ENCODE data around the gene LRRC51. TPM values are rescaled to one million over a fixed set of nuclear protein-coding genes. Genes with fewer than 3 reads are reported as not detected.

The LRRC51 gene
- total and polyA plus RNA-seq, 3 donors from 2014 or later, result 50.8 to 200 (median 84.6) TPM

DNA sequence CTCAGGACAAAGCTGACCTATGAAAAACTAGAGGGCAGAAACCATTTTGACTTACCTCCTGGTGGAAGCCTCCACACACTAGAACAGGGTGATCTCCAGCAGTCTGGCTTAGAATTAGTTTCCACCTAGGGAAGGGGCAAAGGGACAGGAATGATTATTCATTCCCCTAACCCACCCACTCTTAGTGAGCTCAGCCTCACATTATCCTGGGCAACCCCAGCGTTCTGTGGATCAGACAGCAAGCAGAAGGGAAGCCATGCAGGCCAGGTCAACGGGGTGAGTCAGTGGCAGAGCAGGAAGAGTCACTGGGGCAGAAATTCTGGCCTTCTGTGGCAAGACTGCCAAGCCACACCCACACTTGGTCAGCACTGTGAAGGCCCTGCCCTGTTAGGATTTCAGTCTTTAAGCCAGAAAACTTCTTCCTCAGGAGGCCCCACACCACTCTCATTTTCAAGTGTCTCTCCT is 10.8 kb upstream of the LRRC51 start:
- Histone ChIP-seq H3K9me3 (no peaks in the 10 kb centered on the region), H3K4me3 (no peak overlapping the region), H3K27ac (peak overlapping the region; percentile 40 to 75), H3K36me3 (ENCODE audit: low read depth, missing control alignments) (no peaks in the 10 kb centered on the region), H3K4me1 (peaks cover 18% of the 10 kb centered on the region), H3K27me3 (no peaks in the 10 kb centered on the region)
- 48 to 67% methylated on average over 1 to 2 of the region's 2 CpGs for WGBS, 2 donors
- TF ChIP-seq POLR2A (IDR thresholded peaks at IDR 0.05), result no peak
- TF ChIP-seq, protein P1, sequence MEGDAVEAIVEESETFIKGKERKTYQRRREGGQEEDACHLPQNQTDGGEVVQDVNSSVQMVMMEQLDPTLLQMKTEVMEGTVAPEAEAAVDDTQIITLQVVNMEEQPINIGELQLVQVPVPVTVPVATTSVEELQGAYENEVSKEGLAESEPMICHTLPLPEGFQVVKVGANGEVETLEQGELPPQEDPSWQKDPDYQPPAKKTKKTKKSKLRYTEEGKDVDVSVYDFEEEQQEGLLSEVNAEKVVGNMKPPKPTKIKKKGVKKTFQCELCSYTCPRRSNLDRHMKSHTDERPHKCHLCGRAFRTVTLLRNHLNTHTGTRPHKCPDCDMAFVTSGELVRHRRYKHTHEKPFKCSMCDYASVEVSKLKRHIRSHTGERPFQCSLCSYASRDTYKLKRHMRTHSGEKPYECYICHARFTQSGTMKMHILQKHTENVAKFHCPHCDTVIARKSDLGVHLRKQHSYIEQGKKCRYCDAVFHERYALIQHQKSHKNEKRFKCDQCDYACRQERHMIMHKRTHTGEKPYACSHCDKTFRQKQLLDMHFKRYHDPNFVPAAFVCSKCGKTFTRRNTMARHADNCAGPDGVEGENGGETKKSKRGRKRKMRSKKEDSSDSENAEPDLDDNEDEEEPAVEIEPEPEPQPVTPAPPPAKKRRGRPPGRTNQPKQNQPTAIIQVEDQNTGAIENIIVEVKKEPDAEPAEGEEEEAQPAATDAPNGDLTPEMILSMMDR (IDR thresholded peaks at IDR 0.05), result no peak
- DNase-seq, result peak; percentile 70
- intact Hi-C loops (cut with DNase I; ENCODE audit: low total_unique reads), result no loop called here

DNA sequence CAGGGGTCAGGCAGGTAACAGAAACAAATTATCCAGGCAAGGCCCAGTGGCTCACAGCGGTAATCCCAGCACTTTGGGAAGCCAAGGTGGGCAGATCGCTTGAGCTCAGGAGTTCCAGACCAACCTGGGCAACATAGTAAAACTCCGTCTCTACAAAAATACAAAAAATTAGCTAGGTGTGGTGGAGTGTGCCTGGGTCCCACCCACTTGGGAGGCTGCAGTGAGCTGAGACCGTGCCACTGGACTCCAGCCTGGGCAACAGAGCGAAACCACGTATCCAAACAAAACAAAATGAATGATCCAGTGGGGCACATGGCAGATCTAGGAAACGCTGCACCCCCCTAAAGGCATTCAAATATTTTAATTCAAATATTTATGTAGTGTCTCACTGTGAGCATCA is 10.2 kb upstream of the LRRC51 start:
- Histone ChIP-seq H3K9me3 (no peaks in the 10 kb centered on the region), H3K27me3 (no peaks in the 10 kb centered on the region), H3K27ac (peak overlapping the region in 1 of 2 donors; percentile 75), H3K4me3 (no peak overlapping the region), H3K4me1 (peaks cover 18% of the 10 kb centered on the region), H3K36me3 (ENCODE audit: low read depth, missing control alignments) (no peaks in the 10 kb centered on the region)
- 90 to 96% methylated on average over 7 of the region's 7 CpGs for WGBS, 2 donors
- DNase-seq, result no peak
- intact Hi-C loops (cut with DNase I; ENCODE audit: low total_unique reads), result no loop called here
- TF ChIP-seq POLR2A (IDR thresholded peaks at IDR 0.05), result no peak
- TF ChIP-seq, protein P1 (IDR thresholded peaks at IDR 0.05), result no peak

DNA sequence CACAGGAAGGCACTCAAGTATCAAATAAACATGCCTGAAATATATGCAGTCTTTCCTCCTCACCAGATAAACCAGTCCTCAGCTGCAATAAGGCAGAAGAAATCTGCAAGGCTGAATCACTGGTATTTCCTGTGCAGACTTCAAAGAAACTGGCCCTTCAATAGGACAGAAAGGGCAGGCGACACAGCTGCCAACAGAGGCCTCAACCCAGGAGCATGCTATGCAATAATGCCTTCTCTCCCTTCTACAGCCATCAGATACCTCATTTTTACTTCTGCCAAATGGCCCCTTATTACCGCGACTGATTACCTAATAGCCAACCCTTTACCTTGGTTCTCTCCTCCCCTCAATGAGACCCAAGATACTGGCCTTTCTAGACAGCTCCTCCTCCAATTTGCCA is 8.3 kb upstream of the LRRC51 start:
- Histone ChIP-seq H3K4me1 (peaks cover 7% of the 10 kb centered on the region), H3K27ac (no peak overlapping the region), H3K36me3 (ENCODE audit: low read depth, missing control alignments) (no peaks in the 10 kb centered on the region), H3K27me3 (no peaks in the 10 kb centered on the region), H3K9me3 (no peaks in the 10 kb centered on the region), H3K4me3 (no peak overlapping the region)
- 76 to 85% methylated on average over 3 of the region's 3 CpGs for WGBS, 2 donors
- no peak for DNase-seq
- intact Hi-C loops (cut with DNase I; ENCODE audit: low total_unique reads), result no loop called here
- TF ChIP-seq, protein P1 (IDR thresholded peaks at IDR 0.05), result no peak
- TF ChIP-seq POLR2A (IDR thresholded peaks at IDR 0.05), result no peak

DNA sequence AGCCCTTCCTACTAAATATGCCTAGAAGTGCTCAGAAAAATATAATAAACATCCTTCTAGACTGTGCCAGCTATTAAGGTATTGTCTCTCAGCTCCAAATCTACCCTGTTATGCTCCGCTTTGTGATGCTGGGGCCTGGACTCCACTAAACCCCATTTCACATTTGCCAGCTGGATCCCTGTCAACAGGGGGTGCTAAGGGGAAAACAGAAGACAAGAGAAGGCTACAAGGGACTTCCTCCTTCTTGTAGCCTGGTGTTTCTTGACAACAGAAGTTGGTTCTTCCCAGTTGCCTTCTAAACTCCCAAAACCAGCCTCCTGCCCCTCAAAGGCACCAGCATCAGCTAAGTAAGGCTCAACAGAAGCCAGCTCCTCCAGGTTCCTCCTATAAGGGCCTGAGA is 5.5 kb upstream of the LRRC51 start:
- peaks cover 4% of the 10 kb centered on the region for H3K4me1 ChIP-seq
- no peak overlapping the region for H3K4me3 ChIP-seq
- 88 to 93% methylated on average over 1 of the region's 1 CpG for WGBS, 2 donors
- H3K36me3 ChIP-seq (ENCODE audit: low read depth, missing control alignments), result no peaks in the 10 kb centered on the region
- no peak for DNase-seq
- H3K27me3 ChIP-seq, result no peaks in the 10 kb centered on the region
- TF ChIP-seq, protein P1 (IDR thresholded peaks at IDR 0.05), result no peak
- TF ChIP-seq POLR2A (IDR thresholded peaks at IDR 0.05), result no peak
- H3K27ac ChIP-seq, result no peak overlapping the region
- intact Hi-C loops (cut with DNase I; ENCODE audit: low total_unique reads), result no loop called here
- H3K9me3 ChIP-seq, result no peaks in the 10 kb centered on the region

DNA sequence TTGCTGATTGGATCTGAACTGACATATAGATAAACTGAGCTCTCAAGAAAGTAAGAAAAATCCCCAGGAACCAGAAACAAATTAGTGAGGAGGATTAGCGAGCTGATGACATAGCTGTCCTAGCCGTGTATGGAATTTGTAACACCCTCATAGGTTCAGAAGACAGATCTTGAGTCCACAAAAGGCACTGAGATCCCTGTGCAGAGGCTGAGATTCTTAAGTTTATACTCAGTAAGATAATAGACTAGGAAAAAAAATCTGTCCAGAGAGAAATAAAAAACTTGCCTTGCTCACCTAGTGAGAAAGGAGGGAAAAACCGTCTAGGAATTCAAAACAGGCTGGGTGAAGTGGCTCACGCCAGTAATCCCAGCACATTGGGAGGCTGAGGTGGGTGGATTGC is 4.9 kb upstream of the LRRC51 start:
- no peak overlapping the region for H3K4me3 ChIP-seq
- H3K4me1 ChIP-seq, result peaks cover 4% of the 10 kb centered on the region
- H3K27me3 ChIP-seq, result no peaks in the 10 kb centered on the region
- no peaks in the 10 kb centered on the region for H3K36me3 ChIP-seq (ENCODE audit: low read depth, missing control alignments)
- no peak for DNase-seq
- TF ChIP-seq, protein P1 (IDR thresholded peaks at IDR 0.05), result no peak
- no peak for TF ChIP-seq POLR2A (IDR thresholded peaks at IDR 0.05)
- 89 to 90% methylated on average over 4 of the region's 4 CpGs for whole genome bisulfite sequencing, 2 donors
- no peaks in the 10 kb centered on the region for H3K9me3 ChIP-seq
- intact Hi-C loops (cut with DNase I; ENCODE audit: low total_unique reads), result no loop called here
- H3K27ac ChIP-seq, result no peak overlapping the region

All from testis (tissue), 3 donors.